Esophagus squamous epithelium (tissue), 5 donors: ENCODE measurements around the gene KLHL5. TPM values are rescaled to one million over a fixed set of nuclear protein-coding genes. Genes with fewer than 3 reads are reported as not detected.

Experiments used
- DNase-seq: peaks from one replicate; lab custom pipeline; 2025; lab: John Stamatoyannopoulos, UW
- H3K27ac ChIP-seq, 4 donors: fragments of 200-600 bp; sonication (generic); one replicate each; pipeline ENCODE4 v1.5.1; 2016 to 2019; ENCODE audit warnings: mild to moderate bottlenecking in 1 of 4
- H3K27me3 ChIP-seq, 4 donors: fragments of 200-600 bp; sonication (generic); 1 replicate in 3 of 4; 2 replicates in 1 of 4; pipeline versions ENCODE4 v1.5.1 to v1.6.0; 2017 to 2021; ENCODE audit warnings: antibody characterized with exemption in 1 of 4
- H3K36me3 ChIP-seq, 3 donors: fragments of 200-600 bp; sonication (generic); one replicate each; pipeline ENCODE4 v1.5.1; 2016 to 2019
- H3K4me1 ChIP-seq, 3 donors: fragments of 200-600 bp; sonication (generic); one replicate each; pipeline ENCODE4 v1.5.1; 2017 to 2019
- H3K4me3 ChIP-seq, 4 donors: fragments of 200-600 bp; sonication (generic); 1 replicate in 3 of 4; 2 replicates in 1 of 4; pipeline ENCODE4 v1.5.1; 2016 to 2019; ENCODE audit warnings: mild to moderate bottlenecking in 2 of 4, moderate library complexity in 1 of 4
- H3K9me3 ChIP-seq, 3 donors: fragments of 200-600 bp; sonication (generic); one replicate each; pipeline ENCODE4 v1.5.1; 2016 to 2019
- CTCF ChIP-seq, 6 experiments: fragments of 450-650 bp in 4 of 6; fragments of 200-600 bp in 2 of 6; sonication (generic) in 2 of 6; IDR thresholded peaks; one replicate each; pipeline ENCODE4 v1.5.1; 2016 to 2019; ENCODE audit warnings: antibody characterized with exemption in 6 of 6, mild to moderate bottlenecking in 4 of 6, moderate library complexity in 4 of 6
- POLR2A ChIP-seq, 4 donors: fragments of 450-650 bp; IDR thresholded peaks; one replicate each; pipeline ENCODE4 v1.6.1; 2017; ENCODE audit warnings: antibody characterized with exemption in 4 of 4, mild to moderate bottlenecking in 4 of 4, moderate library complexity in 3 of 4
- WGBS, 2 donors: methylation state at CpG; one replicate each; pipeline ENCODE4 v1.1.5; 2018; 5-methylcytosine and 5-hydroxymethylcytosine counted together
- intact Hi-C: fragments of 100-400 bp; cut with DNase I; formaldehyde crosslinking; loops from one replicate; pipeline ENCODE4 v1.15.0; 2022
- total RNA-seq, 4 donors: library from RNA; depleted of rRNA; stranded (reverse); fragments of >200 nt; gene quantifications; one replicate each; pipeline ENCODE4 v1.1.0, GENCODE V29; 2016
- donor health status: DM: yes; HTN: yes; CAD: no.

The KLHL5 gene
- total RNA-seq, 4 donors from 2014 or later, result 4.6 to 47.3 (median 18.9) TPM

DNA sequence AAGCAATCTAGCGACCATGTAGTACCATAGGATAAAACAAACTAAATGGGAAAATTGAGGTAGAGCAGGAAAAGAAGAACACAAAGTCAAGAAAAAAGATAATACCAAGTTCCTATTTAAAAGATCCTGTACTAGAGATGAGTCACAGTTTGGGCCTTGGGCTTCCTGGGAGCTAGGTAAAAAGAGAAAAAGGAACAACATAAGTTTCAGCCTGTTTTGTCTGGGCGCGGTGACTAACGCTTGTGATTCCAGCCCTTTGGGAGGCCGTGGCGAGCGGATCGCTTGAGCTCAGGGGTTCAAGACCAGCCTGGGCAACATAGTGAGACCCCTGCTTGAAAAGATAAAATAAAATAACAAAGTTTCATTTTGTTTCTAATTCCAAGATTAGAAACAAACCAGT lies 15.8 kb upstream of the KLHL5 start:
- no peak for DNase-seq
- Histone ChIP-seq H3K27me3 (no peaks in the 10 kb centered on the region), H3K4me1 (peaks cover 17 to 80% (median 25%) of the 10 kb centered on the region in 3 donors), H3K27ac (peak overlapping the region; percentile 33 to 98 (median 93)), H3K36me3 (no peaks in the 10 kb centered on the region), H3K4me3 (peak overlapping the region in 3 of 4 donors; percentile 77 to 96 (median 94)), H3K9me3 (no peaks in the 10 kb centered on the region)
- intact Hi-C loops, result no loop called here
- WGBS, 2 donors, result 31 to 50% methylated on average over 8 of the region's 8 CpGs
- TF ChIP-seq POLR2A (IDR thresholded peaks at IDR 0.05), result no peak
- TF ChIP-seq CTCF (IDR thresholded peaks at IDR 0.05), result no peak

- Histone ChIP-seq H3K27ac (peak overlapping the region in 3 of 4 donors; percentile 20 to 29 (median 27)), H3K9me3 (no peaks in the 10 kb centered on the region), H3K27me3 (no peaks in the 10 kb centered on the region), H3K4me1 (peaks cover 17 to 75% (median 25%) of the 10 kb centered on the region in 3 donors), H3K4me3 (no peak overlapping the region), H3K36me3 (no peaks in the 10 kb centered on the region)
- WGBS, 2 donors, result 80 to 81% methylated on average over 2 of the region's 2 CpGs
- no peak for DNase-seq
- TF ChIP-seq CTCF (IDR thresholded peaks at IDR 0.05) (no peak), POLR2A (IDR thresholded peaks at IDR 0.05) (no peak)
- intact Hi-C loops, result no loop called here
Observed at GRCh38 chr4:39047681-39048080, 14.4 kb upstream of the KLHL5 start.

DNA sequence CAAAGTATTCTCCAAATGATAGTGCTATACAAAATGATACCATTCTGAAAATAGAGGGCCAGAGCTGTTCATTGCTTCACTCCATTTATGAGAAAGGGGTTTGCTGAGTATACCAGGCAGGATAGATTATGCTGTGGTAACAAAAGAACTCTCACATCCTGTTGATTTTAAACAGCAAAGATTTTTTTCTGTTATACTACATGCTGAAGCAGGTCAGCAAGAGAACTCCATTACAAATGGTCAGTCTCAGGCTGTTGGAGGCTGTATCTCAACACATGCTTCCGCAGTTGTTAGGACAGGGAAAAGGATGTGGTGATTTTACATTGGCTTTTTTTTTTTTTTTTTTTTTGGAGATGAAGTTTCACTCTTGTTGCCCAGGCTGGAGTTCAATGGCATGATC lies 13.7 kb upstream of the KLHL5 start:
- TF ChIP-seq POLR2A (IDR thresholded peaks at IDR 0.05) (no peak), CTCF (IDR thresholded peaks at IDR 0.05) (no peak)
- H3K27ac ChIP-seq, result peak overlapping the region in 2 of 4 donors; percentile 23 to 29
- no peaks in the 10 kb centered on the region for H3K36me3 ChIP-seq
- WGBS, 2 donors, result 67 to 81% methylated on average over 1 of the region's 1 CpG
- intact Hi-C loops, result no loop called here
- peaks cover 17 to 68% (median 20%) of the 10 kb centered on the region in 3 donors for H3K4me1 ChIP-seq
- H3K27me3 ChIP-seq, result no peaks in the 10 kb centered on the region
- DNase-seq, result no peak
- H3K9me3 ChIP-seq, result no peaks in the 10 kb centered on the region
- no peak overlapping the region for H3K4me3 ChIP-seq

DNA sequence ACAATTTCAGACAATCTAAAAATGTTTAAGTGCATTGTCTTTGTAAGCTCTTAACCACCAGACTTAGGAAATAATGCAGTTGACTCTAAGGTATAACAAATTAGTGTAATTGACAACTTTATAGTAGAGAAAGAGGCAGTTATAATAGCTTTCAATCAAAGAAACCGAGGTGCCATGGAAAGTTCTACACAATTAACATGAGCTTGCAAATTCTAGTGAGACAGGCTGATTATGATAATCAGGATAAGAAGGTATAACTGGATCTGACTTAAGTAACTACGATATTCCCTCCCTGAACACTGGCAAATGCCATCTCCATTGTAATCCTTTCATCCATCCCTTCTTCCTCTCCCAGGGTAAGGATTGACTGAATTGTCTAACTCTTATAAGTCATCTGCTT lies 11.4 kb upstream of the KLHL5 start:
- intact Hi-C loops, result no loop called here
- Histone ChIP-seq H3K27me3 (no peaks in the 10 kb centered on the region), H3K4me1 (peaks cover 9 to 54% (median 20%) of the 10 kb centered on the region in 3 donors), H3K9me3 (no peaks in the 10 kb centered on the region), H3K27ac (peak overlapping the region in 1 of 4 donors; percentile 14), H3K4me3 (no peak overlapping the region), H3K36me3 (no peaks in the 10 kb centered on the region)
- TF ChIP-seq POLR2A (IDR thresholded peaks at IDR 0.05) (no peak), CTCF (IDR thresholded peaks at IDR 0.05) (no peak)
- 73 to 80% methylated on average over 2 of the region's 2 CpGs for WGBS, 2 donors
- no peak for DNase-seq

DNA sequence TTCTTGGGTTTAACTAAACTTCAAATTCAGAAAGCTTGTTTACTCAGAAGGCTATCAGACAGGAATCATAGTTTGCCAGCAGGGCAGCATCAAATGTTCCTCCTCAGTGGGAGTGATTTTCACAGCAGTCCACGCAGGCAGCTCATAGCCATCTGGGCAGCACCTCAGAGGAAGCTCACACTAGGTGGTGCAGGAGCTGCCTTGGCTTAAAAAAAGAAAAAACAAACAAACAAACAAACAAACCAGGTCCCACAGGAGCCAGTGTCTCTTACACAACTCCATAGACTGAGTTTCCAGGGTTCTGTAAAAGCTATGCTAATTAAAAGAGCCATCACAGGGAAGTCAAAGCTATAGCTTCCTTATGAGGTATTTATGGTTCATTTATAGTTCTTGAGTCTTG lies 10.5 kb upstream of the KLHL5 start:
- TF ChIP-seq CTCF (IDR thresholded peaks at IDR 0.05) (no peak), POLR2A (IDR thresholded peaks at IDR 0.05) (no peak)
- Histone ChIP-seq H3K27me3 (no peaks in the 10 kb centered on the region), H3K9me3 (no peaks in the 10 kb centered on the region), H3K4me1 (peaks cover 1 to 45% (median 12%) of the 10 kb centered on the region in 3 donors), H3K27ac (no peak overlapping the region), H3K4me3 (no peak overlapping the region), H3K36me3 (no peaks in the 10 kb centered on the region)
- no peak for DNase-seq
- WGBS, 2 donors, result 75 to 100% methylated on average over 1 of the region's 1 CpG
- intact Hi-C loops, result no loop called here
